HG02798 (cell line): ENCODE data around the gene ABHD12.
A peak's percentile ranks its signal among the peaks of the same experiment; 100 is the strongest.
"Not testable (repeated sequence)": the region's sequence is repeated elsewhere in the genome, so short reads cannot be mapped to it uniquely, and the experiment has no call there.

Experiments
- ATAC-seq: cut with Tn5 transposase; IDR thresholded peaks from one replicate; pipeline ENCODE4 v1.9.1; 2021; ENCODE audit warnings: mild to moderate bottlenecking; ENCODE audit not compliant: unreplicated experiment, poor library complexity

The ABHD12 gene

GRCh38 chr20:25355011-25355595 lies 35.5 kb downstream of the ABHD12 start:
- no peak for ATAC-seq

DNA sequence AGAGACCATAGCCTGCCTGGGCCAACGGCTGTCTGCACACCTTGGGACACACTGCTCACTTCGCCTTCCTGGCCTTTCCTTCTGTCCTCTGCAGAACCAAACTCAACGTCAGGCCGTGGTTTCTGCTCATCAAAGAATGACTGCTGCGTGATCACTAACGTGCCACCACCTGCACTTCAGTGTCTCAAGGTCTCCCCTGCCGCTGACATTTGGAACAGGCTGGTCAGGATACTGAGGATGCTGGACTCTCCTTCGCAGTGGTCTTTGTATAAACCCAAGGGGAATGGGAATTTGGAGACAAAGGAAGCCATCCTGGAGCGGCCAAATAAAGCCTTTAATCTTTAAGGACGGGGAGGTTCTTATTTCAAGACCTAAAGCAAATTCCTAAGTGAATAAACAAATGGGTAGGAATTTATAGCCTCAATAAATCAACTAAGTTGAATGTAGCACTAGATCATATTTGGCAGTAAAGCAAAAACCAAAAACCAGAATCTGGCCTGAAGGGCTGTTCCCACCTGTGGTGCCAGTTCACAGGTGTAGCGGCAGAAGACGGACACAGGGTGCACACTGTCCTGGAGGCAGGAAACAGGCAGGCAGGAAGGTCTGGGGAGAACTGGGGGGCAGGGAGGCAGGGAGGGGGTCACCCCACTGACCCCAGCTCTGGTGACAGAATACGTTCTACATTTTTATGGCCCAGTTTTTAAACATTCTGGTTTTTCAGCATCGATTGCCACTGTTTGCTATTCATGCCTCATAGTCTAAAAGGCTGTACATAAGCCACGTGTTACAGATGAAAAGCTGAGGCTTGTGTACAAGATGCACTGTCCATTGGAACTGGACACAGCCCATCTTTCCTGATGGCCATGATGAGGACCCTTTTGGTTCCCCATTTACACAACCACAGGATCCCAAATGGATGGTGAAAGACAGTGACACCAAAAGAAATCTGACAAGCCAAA lies 36.6 kb downstream of the ABHD12 start:
- ATAC-seq = no peak

DNA sequence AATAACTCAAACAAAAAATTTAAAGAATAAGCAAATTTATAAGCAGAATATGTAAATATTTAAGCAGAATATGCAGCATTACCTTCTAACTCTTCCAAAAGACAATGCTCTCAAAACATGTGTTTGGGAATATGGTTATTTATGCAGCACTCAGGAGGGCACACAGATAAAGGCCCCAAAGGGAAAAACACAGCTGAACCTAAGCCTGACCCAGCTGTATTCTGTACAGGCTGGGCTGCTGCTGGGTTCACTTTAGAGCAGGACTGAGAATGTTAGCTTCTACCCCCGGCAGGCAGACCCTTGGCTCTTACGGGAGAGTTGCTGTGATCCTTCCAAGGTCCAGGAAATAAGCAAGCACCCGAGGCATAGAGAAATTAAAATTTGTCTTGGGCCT lies 37.3 kb downstream of the ABHD12 start:
- ATAC-seq = no peak

- ATAC-seq = no peak
These were observed 37.9 kb downstream of the ABHD12 start for GRCh38 chr20:25352746-25353145.

- ATAC-seq = no peak
These were observed 39.6 kb downstream of the ABHD12 start for GRCh38 chr20:25351024-25351360.

GRCh38 chr20:25346349-25346748 lies 44.3 kb downstream of the ABHD12 start:
- no peak for ATAC-seq

DNA sequence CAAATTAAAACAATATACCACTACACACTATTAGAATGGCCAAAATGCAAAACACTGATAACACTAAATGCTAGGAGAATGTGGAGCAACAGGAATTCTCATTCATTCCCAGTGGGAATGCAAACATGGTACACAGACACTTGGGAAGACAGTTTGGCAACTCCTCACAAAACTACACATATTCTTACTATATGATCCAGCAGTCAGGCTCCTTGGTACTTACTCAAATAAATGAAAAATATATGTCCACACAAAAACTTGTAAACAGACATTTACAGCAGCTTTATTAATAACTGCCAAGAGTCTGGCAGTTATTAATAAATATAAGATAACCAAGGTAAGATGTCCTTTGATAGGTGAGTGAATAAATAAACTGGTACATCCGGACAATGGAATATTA lies 44.9 kb downstream of the ABHD12 start:
- no peak for ATAC-seq

GRCh38 chr20:25344634-25345033 lies 46.0 kb downstream of the ABHD12 start:
- ATAC-seq = no peak

- peak; percentile 47 for ATAC-seq
These were observed 48.6 kb downstream of the ABHD12 start for GRCh38 chr20:25341716-25342680.

- ATAC-seq = no peak
These were observed 50.3 kb downstream of the ABHD12 start for GRCh38 chr20:25340380-25340779.

DNA sequence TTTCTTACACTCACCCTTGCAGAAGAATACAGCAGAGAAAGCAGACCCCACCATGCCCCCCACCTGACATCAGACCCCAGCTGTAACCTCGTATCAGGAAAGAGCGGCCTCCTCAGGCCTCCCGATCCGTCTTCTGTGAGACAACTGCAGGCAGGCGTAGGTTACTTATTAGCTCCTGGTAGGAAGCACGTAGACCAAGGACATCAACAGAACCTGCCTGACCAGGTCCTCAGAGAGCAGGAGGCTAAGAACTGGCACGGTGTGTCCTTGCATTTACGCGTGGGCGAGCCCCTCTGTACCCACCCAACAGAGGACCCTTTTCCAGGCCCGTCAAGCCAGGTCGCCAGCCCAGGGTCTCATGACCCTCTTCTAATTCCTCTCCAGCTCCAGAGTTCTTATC lies 51.0 kb downstream of the ABHD12 start:
- ATAC-seq = no peak

DNA sequence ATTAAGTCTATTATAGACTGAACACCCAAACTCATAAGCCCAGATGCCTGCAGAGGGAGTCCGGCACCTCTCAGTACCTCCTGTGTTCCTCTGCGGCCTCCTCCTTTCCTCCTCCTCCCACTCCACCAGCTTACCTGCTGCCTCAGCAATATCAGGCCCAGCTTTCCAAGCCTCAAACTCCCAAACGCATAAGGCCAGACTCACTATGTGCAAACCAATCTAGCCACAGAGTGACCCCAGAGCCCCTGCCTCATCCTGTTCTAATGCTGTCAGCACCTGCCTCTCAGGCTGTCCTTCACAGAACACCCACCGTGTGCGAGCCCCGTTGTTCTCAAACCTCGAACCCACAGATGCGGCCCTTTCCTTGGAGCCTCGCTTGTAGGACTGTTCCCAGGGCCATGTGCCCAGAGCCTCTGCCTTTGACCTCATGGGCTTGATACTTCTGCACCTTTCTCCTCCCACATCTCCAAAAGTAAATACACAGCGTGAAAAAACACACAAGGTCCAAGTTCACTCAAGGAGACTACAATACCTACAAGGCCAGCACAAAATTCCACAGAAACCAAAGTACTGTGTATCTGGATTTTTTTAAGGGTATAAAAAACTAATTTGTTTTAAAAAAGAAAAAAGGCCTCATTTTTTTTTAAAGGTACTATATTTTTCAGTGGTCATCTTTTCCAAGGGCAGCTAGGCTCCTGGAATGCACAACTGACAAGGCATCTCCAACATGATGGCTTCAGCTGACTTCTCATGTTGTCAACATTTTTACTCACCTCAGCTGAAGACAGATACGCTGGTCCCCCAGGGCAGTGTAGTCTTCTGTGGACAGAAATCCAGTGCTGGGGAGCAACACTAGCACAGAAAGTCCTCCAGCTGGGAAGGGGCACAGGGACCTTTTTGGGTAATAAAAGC lies 52.3 kb downstream of the ABHD12 start:
- ATAC-seq = no peak

GRCh38 chr20:25336561-25337422 lies 53.8 kb downstream of the ABHD12 start:
- ATAC-seq = no peak

GRCh38 chr20:25334972-25335371 lies 55.7 kb downstream of the ABHD12 start:
- ATAC-seq = not testable (repeated sequence)

GRCh38 chr20:25328954-25329498 lies 61.6 kb downstream of the ABHD12 start:
- ATAC-seq = no peak

GRCh38 chr20:25327521-25328235 lies 63.0 kb downstream of the ABHD12 start:
- no peak for ATAC-seq

GRCh38 chr20:25325997-25326396 lies 64.6 kb downstream of the ABHD12 start:
- no peak for ATAC-seq

GRCh38 chr20:25325073-25325472 lies 65.6 kb downstream of the ABHD12 start:
- ATAC-seq = no peak
